ENCODE data around the gene VMAC.
A peak's percentile ranks its signal among the peaks of the same experiment; 100 is the strongest.
"Not testable (repeated sequence)": the region's sequence is repeated elsewhere in the genome, so short reads cannot be mapped to it uniquely, and the experiment has no call there.

Gene VMAC

GRCh38 chr19:5884065-5884811 is 20.4 kb upstream of the VMAC start:
- DNase-seq: not testable (repeated sequence)

GRCh38 chr19:5889288-5889971 is 15.2 kb upstream of the VMAC start:
- DNase-seq: no peak

GRCh38 chr19:5890099-5890498 is 14.6 kb upstream of the VMAC start:
- no peak for DNase-seq

GRCh38 chr19:5891572-5891937 is 13.1 kb upstream of the VMAC start:
- no peak for DNase-seq

GRCh38 chr19:5891938-5892771 is 12.5 kb upstream of the VMAC start:
- DNase-seq: no peak

GRCh38 chr19:5892772-5893275 is 11.8 kb upstream of the VMAC start:
- DNase-seq: no peak

- DNase-seq: no peak
Measured at GRCh38 chr19:5893296-5893903, 11.3 kb upstream of the VMAC start.

GRCh38 chr19:5893907-5894703 is 10.6 kb upstream of the VMAC start:
- no peak for DNase-seq

GRCh38 chr19:5894704-5895349 is 9.8 kb upstream of the VMAC start:
- no peak for DNase-seq

- DNase-seq: no peak
Measured at GRCh38 chr19:5895409-5895808, 9.3 kb upstream of the VMAC start.

- no peak for DNase-seq
Measured at GRCh38 chr19:5895890-5896289, 8.8 kb upstream of the VMAC start.

- DNase-seq: no peak
Measured at GRCh38 chr19:5896365-5897076, 8.2 kb upstream of the VMAC start.

GRCh38 chr19:5897189-5897969 is 7.3 kb upstream of the VMAC start:
- DNase-seq: no peak

- no peak for DNase-seq
Measured at GRCh38 chr19:5899728-5900526, 4.7 kb upstream of the VMAC start.

GRCh38 chr19:5900976-5901375 is 3.7 kb upstream of the VMAC start:
- no peak for DNase-seq

- DNase-seq: peak; percentile 31
Measured at GRCh38 chr19:5903056-5903623, 1.5 kb upstream of the VMAC start.

- peak; percentile 97 for DNase-seq
Measured at GRCh38 chr19:5903624-5904351, 884 bp upstream of the VMAC start, which contains the start of gene NDUFA11. NDUFA11 (minus strand) TSS chr19:5903790; CDS start chr19:5903708, 82 bp downstream.

All from activated naive CD4-positive, alpha-beta T cell treated with Interleukin-2 at 50 U/mL for 16 hours (primary cell).